ENCODE measurements around the gene APOLD1. TPM values are rescaled to one million over a fixed set of nuclear protein-coding genes. Genes with fewer than 3 reads are reported as not detected.

Gene APOLD1
- total RNA-seq, 1 donor from 2014 or later = 5.1 TPM

- Mint-ChIP-seq H3K4me3 (no peak overlapping the region), H3K27ac (peak overlapping the region; percentile 84), H3K4me1 (peaks cover 20% of the 10 kb centered on the region), H3K27me3 (ENCODE audit: low read depth) (no peaks in the 10 kb centered on the region), H3K9me3 (no peaks in the 10 kb centered on the region), H3K36me3 (peaks cover 54% of the 10 kb centered on the region)
- DNase-seq (ENCODE audit: low spot score in 2 of 2, unreplicated experiment in 2 of 2) = no peak
- TF ChIP-seq CTCF (IDR thresholded peaks at IDR 0.05; ENCODE audit: unreplicated experiment) = no peak
Observed at GRCh38 chr12:12823811-12824210, 38.4 kb downstream of the APOLD1 start.

- Mint-ChIP-seq H3K27ac (peak overlapping the region; percentile 89), H3K4me3 (no peak overlapping the region), H3K4me1 (peaks cover 27% of the 10 kb centered on the region), H3K9me3 (no peaks in the 10 kb centered on the region), H3K36me3 (peaks cover 26% of the 10 kb centered on the region), H3K27me3 (ENCODE audit: low read depth) (no peaks in the 10 kb centered on the region)
- TF ChIP-seq CTCF (IDR thresholded peaks at IDR 0.05; ENCODE audit: unreplicated experiment) = no peak
- no peak for DNase-seq (ENCODE audit: low spot score in 2 of 2, unreplicated experiment in 2 of 2)
Observed at GRCh38 chr12:12835378-12836146, 50.1 kb downstream of the APOLD1 start.

- TF ChIP-seq CTCF (IDR thresholded peaks at IDR 0.05; ENCODE audit: unreplicated experiment) = no peak
- Mint-ChIP-seq H3K4me3 (no peak overlapping the region), H3K9me3 (no peaks in the 10 kb centered on the region), H3K27ac (peak overlapping the region; percentile 76), H3K27me3 (ENCODE audit: low read depth) (no peaks in the 10 kb centered on the region), H3K36me3 (peaks cover 24% of the 10 kb centered on the region), H3K4me1 (peaks cover 27% of the 10 kb centered on the region)
- no peak for DNase-seq (ENCODE audit: low spot score in 2 of 2, unreplicated experiment in 2 of 2)
Observed at GRCh38 chr12:12836571-12836970, 51.1 kb downstream of the APOLD1 start.

GRCh38 chr12:12837025-12837812 lies 51.8 kb downstream of the APOLD1 start:
- Mint-ChIP-seq H3K9me3 (no peaks in the 10 kb centered on the region), H3K36me3 (peaks cover 19% of the 10 kb centered on the region), H3K4me1 (peaks cover 27% of the 10 kb centered on the region), H3K27ac (peak overlapping the region; percentile 47), H3K27me3 (ENCODE audit: low read depth) (no peaks in the 10 kb centered on the region), H3K4me3 (no peak overlapping the region)
- peak in 1 of 2 experiments; percentile 21 for DNase-seq (ENCODE audit: low spot score in 2 of 2, unreplicated experiment in 2 of 2)
- peak; percentile 62 for TF ChIP-seq CTCF (IDR thresholded peaks at IDR 0.05; ENCODE audit: unreplicated experiment)

GRCh38 chr12:12837813-12838153 lies 52.3 kb downstream of the APOLD1 start:
- H3K4me3 Mint-ChIP-seq = no peak overlapping the region
- H3K9me3 Mint-ChIP-seq = no peaks in the 10 kb centered on the region
- TF ChIP-seq CTCF (IDR thresholded peaks at IDR 0.05; ENCODE audit: unreplicated experiment) = no peak
- peaks cover 27% of the 10 kb centered on the region for H3K4me1 Mint-ChIP-seq
- peak overlapping the region; percentile 47 for H3K27ac Mint-ChIP-seq
- H3K27me3 Mint-ChIP-seq (ENCODE audit: low read depth) = no peaks in the 10 kb centered on the region
- H3K36me3 Mint-ChIP-seq = peaks cover 14% of the 10 kb centered on the region
- no peak for DNase-seq (ENCODE audit: low spot score in 2 of 2, unreplicated experiment in 2 of 2)
